ENCODE measurements around the gene EYA3.

Gene EYA3

DNA sequence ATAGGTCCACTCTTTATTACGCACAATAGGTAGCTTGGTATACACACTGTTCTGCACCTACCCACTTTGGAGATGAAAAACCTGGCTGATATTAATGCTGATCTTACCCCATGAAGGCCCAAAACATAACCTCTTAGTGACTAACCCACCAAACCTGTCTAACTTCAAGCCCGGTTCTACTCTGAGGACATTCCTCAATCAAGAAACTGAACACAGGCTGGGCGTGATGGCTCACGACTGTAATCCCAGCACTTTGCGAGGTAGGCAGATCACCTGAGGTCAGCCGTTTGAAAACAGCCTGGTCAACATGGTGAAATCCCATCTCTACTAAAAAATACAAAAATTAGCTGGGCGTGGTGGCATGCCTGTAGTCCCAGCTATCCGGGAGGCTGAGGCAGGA lies 50.5 kb downstream of the EYA3 start:
- Histone ChIP-seq H3K79me1 (replicated peaks; ENCODE audit: low read length, poor library complexity, severe bottlenecking) (peaks cover 8% of the 10 kb centered on the region), H3K4ac (ENCODE audit: low read depth in 1 of 2, low read length in 2 of 2) (no peak overlapping the region), H4K8ac (ENCODE audit: low read length) (no peak overlapping the region), H3K27ac (ENCODE audit: low read length, poor library complexity, severe bottlenecking) (no peak overlapping the region), H2BK5ac (ENCODE audit: low read depth, low read length, poor library complexity, severe bottlenecking) (no peak overlapping the region), H2BK120ac (ENCODE audit: low read depth, low read length) (no peak overlapping the region), H3K4me3 (ENCODE audit: insufficient read depth in 1 of 2, low read depth in 1 of 2, low read length in 2 of 2) (no peak overlapping the region), H3K36me3 (ENCODE audit: control insufficient read depth in 1 of 2, insufficient read depth in 2 of 2, low read depth in 1 of 2, low read length in 2 of 2) (peaks cover 4 to 57% of the 10 kb centered on the region in 2 experiments), H3K23ac (ENCODE audit: low read length in 2 of 2) (no peak overlapping the region), H3K9ac (ENCODE audit: low read length) (no peak overlapping the region), H3K14ac (ENCODE audit: low read length in 2 of 2) (no peak overlapping the region), H3K27me3 (ENCODE audit: control insufficient read depth in 1 of 2, insufficient read depth in 1 of 2, low read length in 2 of 2) (no peaks in the 10 kb centered on the region), H3K9me3 (ENCODE audit: control insufficient read depth, low read length) (no peaks in the 10 kb centered on the region), H3K18ac (ENCODE audit: low read depth in 1 of 2, low read length in 2 of 2) (no peak overlapping the region), H2BK15ac (ENCODE audit: low read depth, poor library complexity, severe bottlenecking) (no peak overlapping the region), H3K4me2 (ENCODE audit: low read length, poor library complexity, severe bottlenecking) (no peak overlapping the region), H2BK12ac (ENCODE audit: low read length in 2 of 2) (no peak overlapping the region), H4K91ac (ENCODE audit: low read length) (no peak overlapping the region), H2AFZ (ENCODE audit: low read depth, low read length) (no peak overlapping the region), H3K4me1 (ENCODE audit: control insufficient read depth, insufficient read depth, low read depth, low read length) (no peaks in the 10 kb centered on the region), H2AK5ac (ENCODE audit: low read length, severe bottlenecking) (no peak overlapping the region)
- 96% methylated on average over 8 of the region's 8 CpGs for WGBS
- DNase-seq: no peak

GRCh38 chr1:28037206-28037605 lies 51.2 kb downstream of the EYA3 start:
- H2BK12ac ChIP-seq (ENCODE audit: low read length in 2 of 2): no peak overlapping the region
- H2BK120ac ChIP-seq (ENCODE audit: low read depth, low read length): no peak overlapping the region
- H3K36me3 ChIP-seq (ENCODE audit: control insufficient read depth in 1 of 2, insufficient read depth in 2 of 2, low read depth in 1 of 2, low read length in 2 of 2): peaks cover 4 to 55% of the 10 kb centered on the region in 2 experiments
- no peak overlapping the region for H2AK5ac ChIP-seq (ENCODE audit: low read length, severe bottlenecking)
- no peak overlapping the region for H2BK5ac ChIP-seq (ENCODE audit: low read depth, low read length, poor library complexity, severe bottlenecking)
- H3K4me1 ChIP-seq (ENCODE audit: control insufficient read depth, insufficient read depth, low read depth, low read length): no peaks in the 10 kb centered on the region
- no peak overlapping the region for H3K9ac ChIP-seq (ENCODE audit: low read length)
- H3K27me3 ChIP-seq (ENCODE audit: control insufficient read depth in 1 of 2, insufficient read depth in 1 of 2, low read length in 2 of 2): no peaks in the 10 kb centered on the region
- H3K4me2 ChIP-seq (ENCODE audit: low read length, poor library complexity, severe bottlenecking): no peak overlapping the region
- H2BK15ac ChIP-seq (ENCODE audit: low read depth, poor library complexity, severe bottlenecking): no peak overlapping the region
- H3K27ac ChIP-seq (ENCODE audit: low read length, poor library complexity, severe bottlenecking): no peak overlapping the region
- no peak overlapping the region for H4K91ac ChIP-seq (ENCODE audit: low read length)
- H3K4me3 ChIP-seq (ENCODE audit: insufficient read depth in 1 of 2, low read depth in 1 of 2, low read length in 2 of 2): no peak overlapping the region
- no peak overlapping the region for H3K4ac ChIP-seq (ENCODE audit: low read depth in 1 of 2, low read length in 2 of 2)
- H2AFZ ChIP-seq (ENCODE audit: low read depth, low read length): no peak overlapping the region
- H3K23ac ChIP-seq (ENCODE audit: low read length in 2 of 2): no peak overlapping the region
- H3K14ac ChIP-seq (ENCODE audit: low read length in 2 of 2): no peak overlapping the region
- H3K9me3 ChIP-seq (ENCODE audit: control insufficient read depth, low read length): no peaks in the 10 kb centered on the region
- H4K8ac ChIP-seq (ENCODE audit: low read length): no peak overlapping the region
- DNase-seq: no peak
- no peak overlapping the region for H3K18ac ChIP-seq (ENCODE audit: low read depth in 1 of 2, low read length in 2 of 2)
- peaks cover 8% of the 10 kb centered on the region for H3K79me1 ChIP-seq (replicated peaks; ENCODE audit: low read length, poor library complexity, severe bottlenecking)

DNA sequence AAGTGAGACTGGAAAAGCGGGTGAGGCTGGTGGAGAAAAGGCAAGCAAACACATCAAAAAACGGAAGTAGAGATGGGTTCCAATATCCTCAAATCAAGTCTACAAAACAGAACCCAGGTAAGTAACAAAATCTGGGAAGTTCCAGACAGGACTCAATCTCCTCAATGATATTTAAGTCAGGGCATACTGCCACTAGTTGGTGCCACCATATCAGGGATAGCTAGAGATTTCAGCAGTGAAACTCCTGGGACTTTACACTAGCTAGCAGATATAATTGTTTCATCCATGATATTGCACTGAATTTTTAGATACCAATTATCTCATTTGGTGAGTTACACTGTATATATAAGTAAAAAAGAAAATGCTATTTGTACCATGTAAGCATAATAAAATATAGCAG lies 52.0 kb downstream of the EYA3 start:
- Histone ChIP-seq H2BK5ac (ENCODE audit: low read depth, low read length, poor library complexity, severe bottlenecking) (no peak overlapping the region), H3K9me3 (ENCODE audit: control insufficient read depth, low read length) (no peaks in the 10 kb centered on the region), H3K9ac (ENCODE audit: low read length) (no peak overlapping the region), H3K79me1 (replicated peaks; ENCODE audit: low read length, poor library complexity, severe bottlenecking) (peaks cover 10% of the 10 kb centered on the region), H4K91ac (ENCODE audit: low read length) (no peak overlapping the region), H3K27me3 (ENCODE audit: control insufficient read depth in 1 of 2, insufficient read depth in 1 of 2, low read length in 2 of 2) (no peaks in the 10 kb centered on the region), H3K18ac (ENCODE audit: low read depth in 1 of 2, low read length in 2 of 2) (no peak overlapping the region), H2AK5ac (ENCODE audit: low read length, severe bottlenecking) (no peak overlapping the region), H3K4me3 (ENCODE audit: insufficient read depth in 1 of 2, low read depth in 1 of 2, low read length in 2 of 2) (no peak overlapping the region), H2BK120ac (ENCODE audit: low read depth, low read length) (no peak overlapping the region), H3K4ac (ENCODE audit: low read depth in 1 of 2, low read length in 2 of 2) (no peak overlapping the region), H3K36me3 (ENCODE audit: control insufficient read depth in 1 of 2, insufficient read depth in 2 of 2, low read depth in 1 of 2, low read length in 2 of 2) (peaks cover 4 to 48% of the 10 kb centered on the region in 2 experiments), H3K4me1 (ENCODE audit: control insufficient read depth, insufficient read depth, low read depth, low read length) (no peaks in the 10 kb centered on the region), H2BK15ac (ENCODE audit: low read depth, poor library complexity, severe bottlenecking) (no peak overlapping the region), H3K27ac (ENCODE audit: low read length, poor library complexity, severe bottlenecking) (no peak overlapping the region), H3K4me2 (ENCODE audit: low read length, poor library complexity, severe bottlenecking) (no peak overlapping the region), H3K23ac (ENCODE audit: low read length in 2 of 2) (no peak overlapping the region), H4K8ac (ENCODE audit: low read length) (no peak overlapping the region), H2BK12ac (ENCODE audit: low read length in 2 of 2) (no peak overlapping the region), H2AFZ (ENCODE audit: low read depth, low read length) (no peak overlapping the region), H3K14ac (ENCODE audit: low read length in 2 of 2) (no peak overlapping the region)
- WGBS: 100% methylated on average over 2 of the region's 2 CpGs
- DNase-seq: no peak

- no peak overlapping the region for H2AK5ac ChIP-seq (ENCODE audit: low read length, severe bottlenecking)
- H3K14ac ChIP-seq (ENCODE audit: low read length in 2 of 2): no peak overlapping the region
- H2BK15ac ChIP-seq (ENCODE audit: low read depth, poor library complexity, severe bottlenecking): no peak overlapping the region
- H3K9me3 ChIP-seq (ENCODE audit: control insufficient read depth, low read length): no peaks in the 10 kb centered on the region
- H2BK120ac ChIP-seq (ENCODE audit: low read depth, low read length): no peak overlapping the region
- H3K4me1 ChIP-seq (ENCODE audit: control insufficient read depth, insufficient read depth, low read depth, low read length): no peaks in the 10 kb centered on the region
- peaks cover 12% of the 10 kb centered on the region for H3K79me1 ChIP-seq (replicated peaks; ENCODE audit: low read length, poor library complexity, severe bottlenecking)
- no peak overlapping the region for H3K27ac ChIP-seq (ENCODE audit: low read length, poor library complexity, severe bottlenecking)
- peaks cover 0 to 46% of the 10 kb centered on the region in 2 experiments for H3K36me3 ChIP-seq (ENCODE audit: control insufficient read depth in 1 of 2, insufficient read depth in 2 of 2, low read depth in 1 of 2, low read length in 2 of 2)
- H4K91ac ChIP-seq (ENCODE audit: low read length): no peak overlapping the region
- no peak overlapping the region for H3K4me2 ChIP-seq (ENCODE audit: low read length, poor library complexity, severe bottlenecking)
- H2BK12ac ChIP-seq (ENCODE audit: low read length in 2 of 2): no peak overlapping the region
- no peak overlapping the region for H3K4ac ChIP-seq (ENCODE audit: low read depth in 1 of 2, low read length in 2 of 2)
- H2BK5ac ChIP-seq (ENCODE audit: low read depth, low read length, poor library complexity, severe bottlenecking): no peak overlapping the region
- H4K8ac ChIP-seq (ENCODE audit: low read length): no peak overlapping the region
- no peak overlapping the region for H3K9ac ChIP-seq (ENCODE audit: low read length)
- H3K4me3 ChIP-seq (ENCODE audit: insufficient read depth in 1 of 2, low read depth in 1 of 2, low read length in 2 of 2): no peak overlapping the region
- H3K23ac ChIP-seq (ENCODE audit: low read length in 2 of 2): no peak overlapping the region
- H3K18ac ChIP-seq (ENCODE audit: low read depth in 1 of 2, low read length in 2 of 2): no peak overlapping the region
- no peaks in the 10 kb centered on the region for H3K27me3 ChIP-seq (ENCODE audit: control insufficient read depth in 1 of 2, insufficient read depth in 1 of 2, low read length in 2 of 2)
- H2AFZ ChIP-seq (ENCODE audit: low read depth, low read length): no peak overlapping the region
- DNase-seq: no peak
- 82% methylated on average over 3 of the region's 4 CpGs for WGBS
Observed at GRCh38 chr1:28035420-28035819, 53.0 kb downstream of the EYA3 start.
